ENCODE data around the gene UMAD1. TPM values are rescaled to one million over a fixed set of nuclear protein-coding genes. Genes with fewer than 3 reads are reported as not detected.
"Not testable (repeated sequence)": the region's sequence is repeated elsewhere in the genome, so short reads cannot be mapped to it uniquely, and the experiment has no call there.

UMAD1 gene
- total RNA-seq, 1 experiment from 2014 or later: 24.4 TPM

DNA sequence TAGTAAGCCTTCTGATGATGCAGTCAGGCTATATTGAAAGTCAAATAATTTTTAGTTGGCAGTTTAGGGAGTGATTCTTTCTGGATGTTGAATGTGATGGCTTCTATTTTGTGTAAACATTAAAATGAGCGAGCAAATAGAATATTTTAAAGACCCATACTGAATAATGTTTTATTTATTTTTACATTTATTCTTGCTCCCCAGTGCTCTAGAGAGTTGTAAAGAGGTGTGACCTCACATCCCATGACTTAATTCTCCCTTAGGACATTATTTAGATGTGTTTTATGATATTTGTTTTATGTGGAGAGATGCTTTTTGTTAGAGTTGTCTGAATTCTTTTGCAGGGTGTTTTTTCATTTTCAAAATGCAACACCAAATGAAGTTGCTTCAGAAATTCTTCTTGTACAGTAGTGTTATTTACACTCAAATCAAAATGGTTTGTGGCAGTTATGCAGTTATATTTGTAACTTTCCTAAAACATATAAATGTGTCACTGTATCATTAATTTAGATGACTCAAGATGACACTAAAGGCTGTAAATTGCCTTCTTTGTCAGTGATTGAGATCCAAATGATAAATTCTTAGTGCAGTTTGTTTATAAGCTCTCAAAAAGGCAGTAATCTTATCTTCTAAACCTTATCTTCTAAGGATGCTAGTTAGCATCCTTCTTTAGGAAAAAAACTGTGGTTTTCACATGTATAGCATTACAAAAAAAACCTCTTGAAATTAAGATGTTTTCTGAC lies 12.4 kb downstream of the UMAD1 start:
- no peak for DNase-seq (ENCODE audit: low read depth)

- peak; percentile 29 for DNase-seq (ENCODE audit: low read depth)
These were observed 13.1 kb downstream of the UMAD1 start for GRCh38 chr7:7653593-7654187.

DNA sequence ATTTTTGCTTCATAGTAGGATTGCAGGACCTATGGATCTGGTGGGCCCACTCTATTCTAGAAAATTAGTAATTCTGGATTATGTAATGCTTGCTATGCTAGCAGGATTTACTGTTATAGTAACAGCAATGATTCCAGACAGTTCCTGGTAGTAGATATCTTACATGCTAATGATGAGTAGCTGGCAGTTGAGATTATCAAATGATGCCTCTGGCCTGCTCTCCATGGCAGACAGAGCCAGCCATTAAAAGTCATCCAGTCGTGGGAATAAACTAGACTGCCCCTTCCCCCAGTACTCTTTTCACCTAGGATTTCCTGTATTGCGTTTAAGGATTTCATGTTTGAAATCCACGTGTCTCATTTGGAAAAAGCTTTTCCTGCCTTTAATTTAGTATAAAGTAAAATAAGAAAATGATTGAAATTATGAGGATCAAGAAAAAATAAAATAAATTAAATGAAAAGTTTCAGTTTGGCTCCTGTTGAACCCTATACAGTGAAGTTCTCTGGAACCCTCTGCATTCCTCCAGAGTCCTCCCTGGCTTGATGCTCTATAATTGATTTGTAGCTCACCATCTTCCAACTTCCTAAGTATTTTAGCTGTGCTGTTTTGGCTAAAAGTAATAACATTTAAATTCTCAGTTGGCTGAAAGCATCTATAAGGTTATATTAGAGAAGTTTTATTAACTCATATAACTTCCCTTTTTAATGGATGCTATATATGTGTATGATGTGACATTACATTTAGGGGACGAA lies 14.6 kb downstream of the UMAD1 start:
- DNase-seq (ENCODE audit: low read depth): no peak

DNA sequence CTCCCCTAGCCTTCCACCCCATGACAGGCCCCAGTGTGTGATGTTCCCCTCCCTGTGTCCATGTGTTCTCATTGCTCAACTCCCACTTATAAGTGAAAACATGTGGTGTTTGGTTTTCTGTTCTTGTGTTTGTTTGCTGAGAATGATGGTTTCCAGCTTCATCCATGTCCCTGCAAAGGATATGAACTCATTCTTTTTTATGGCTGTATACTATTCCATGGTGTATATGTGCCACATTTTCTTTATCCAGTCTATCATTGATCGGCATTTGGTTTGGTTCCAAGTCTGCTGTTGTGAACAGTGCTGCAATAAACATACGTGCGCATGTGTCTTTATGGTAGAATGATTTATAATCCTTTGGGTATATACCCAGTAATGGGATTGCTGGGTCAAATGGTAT lies 15.9 kb downstream of the UMAD1 start:
- DNase-seq (ENCODE audit: low read depth): not testable (repeated sequence)

DNA sequence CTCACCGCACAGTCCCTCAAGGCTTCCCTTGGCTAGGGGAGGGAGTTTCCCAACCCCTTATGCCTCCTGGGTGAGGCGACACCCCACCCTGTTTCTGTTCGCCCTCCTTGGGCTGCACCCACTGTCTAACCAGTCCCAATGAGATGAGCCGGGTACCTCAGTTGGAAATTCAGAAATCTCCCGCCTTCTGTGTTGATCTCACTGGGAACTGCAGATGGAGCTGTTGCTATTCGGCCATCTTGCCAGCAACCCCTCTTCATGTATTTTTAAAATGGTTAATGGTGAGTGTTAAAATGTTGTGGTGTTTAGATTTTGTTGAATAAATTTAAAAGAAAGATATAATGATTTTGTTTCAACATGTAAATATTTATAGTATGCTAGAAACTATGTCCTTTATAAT lies 22.0 kb downstream of the UMAD1 start:
- DNase-seq (ENCODE audit: low read depth): peak; percentile 8

GRCh38 chr7:7664291-7664690 lies 23.7 kb downstream of the UMAD1 start:
- no peak for DNase-seq (ENCODE audit: low read depth)

DNA sequence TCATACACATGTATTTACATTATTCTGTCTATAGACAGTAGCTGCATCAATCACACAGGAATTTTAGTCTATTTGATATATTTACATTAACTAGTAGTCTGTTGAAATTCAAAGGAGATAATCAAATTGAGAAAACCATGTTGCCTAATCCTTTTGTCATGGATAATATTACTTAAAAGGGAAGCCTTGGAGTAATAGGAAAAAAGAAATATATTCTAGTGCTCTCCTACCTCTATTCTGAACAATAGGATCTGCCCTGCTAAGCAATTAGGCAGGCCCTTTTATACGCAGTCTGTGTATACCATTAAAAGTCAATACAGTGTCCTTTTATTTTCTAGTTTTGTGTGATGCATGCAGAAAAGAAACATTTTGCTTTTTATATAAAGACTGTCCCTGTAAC lies 24.5 kb downstream of the UMAD1 start:
- DNase-seq (ENCODE audit: low read depth): no peak

DNA sequence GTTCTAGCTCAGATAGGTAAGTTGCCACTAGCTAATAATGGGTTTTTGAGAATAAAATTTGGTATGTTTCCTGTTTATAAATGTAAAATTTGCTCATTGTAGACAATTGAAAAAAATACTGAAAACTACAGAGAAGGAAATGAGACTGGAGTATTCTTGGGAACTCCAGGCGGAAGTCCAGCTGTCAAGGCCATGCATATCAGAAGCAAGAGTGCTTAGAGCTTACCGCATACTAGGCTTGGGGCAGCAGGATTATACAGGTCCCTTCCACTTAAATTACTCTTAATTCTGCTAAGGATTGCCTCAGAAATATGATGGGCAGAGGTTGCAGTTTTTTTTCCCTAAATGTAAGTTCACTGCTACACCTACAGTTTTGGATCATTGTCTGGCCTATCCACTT lies 26.6 kb downstream of the UMAD1 start:
- DNase-seq (ENCODE audit: low read depth): no peak

DNA sequence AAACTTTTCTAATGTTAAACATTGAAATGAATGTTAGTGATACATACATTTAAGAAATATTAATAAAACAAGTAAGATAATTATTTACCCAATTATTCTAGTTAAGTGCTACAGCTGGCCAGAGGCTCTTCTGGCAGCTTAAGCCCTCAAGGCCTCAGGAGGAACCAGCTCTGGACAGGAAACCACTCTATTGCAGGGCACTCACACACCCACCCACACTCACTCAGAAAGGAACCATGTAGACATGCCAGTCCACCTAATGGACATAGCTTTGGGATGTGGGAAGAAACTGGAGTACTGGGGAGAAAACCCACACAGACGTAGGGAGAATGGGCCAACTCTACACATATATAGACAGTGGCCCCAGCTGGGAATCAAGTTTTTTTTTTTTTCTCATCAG lies 28.2 kb downstream of the UMAD1 start:
- DNase-seq (ENCODE audit: low read depth): no peak

- no peak for DNase-seq (ENCODE audit: low read depth)
These were observed 29.9 kb downstream of the UMAD1 start for GRCh38 chr7:7670490-7670889.

DNA sequence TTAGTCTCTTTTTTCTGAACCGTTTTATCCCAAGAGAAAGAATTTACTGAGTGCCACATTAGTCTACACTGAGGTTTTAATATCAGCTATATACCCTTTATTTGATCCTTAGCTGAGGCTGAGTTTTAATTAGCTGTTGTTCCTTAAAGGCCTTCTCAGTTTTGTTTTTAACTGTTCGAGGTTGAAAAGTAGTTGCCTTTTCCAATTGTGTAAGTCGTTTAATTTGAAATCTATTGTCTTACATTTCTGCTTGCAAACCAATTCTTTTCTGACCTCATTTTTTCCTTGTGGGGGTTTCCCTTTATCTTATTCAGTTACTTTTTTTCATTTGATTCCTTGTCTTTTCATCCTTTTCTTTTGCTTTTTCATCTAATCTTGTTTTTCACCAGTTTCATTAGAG lies 30.8 kb downstream of the UMAD1 start:
- DNase-seq (ENCODE audit: low read depth): no peak

GRCh38 chr7:7672545-7673239 lies 32.1 kb downstream of the UMAD1 start:
- no peak for DNase-seq (ENCODE audit: low read depth)

- DNase-seq (ENCODE audit: low read depth): no peak
These were observed 32.6 kb downstream of the UMAD1 start for GRCh38 chr7:7673240-7673550.

DNA sequence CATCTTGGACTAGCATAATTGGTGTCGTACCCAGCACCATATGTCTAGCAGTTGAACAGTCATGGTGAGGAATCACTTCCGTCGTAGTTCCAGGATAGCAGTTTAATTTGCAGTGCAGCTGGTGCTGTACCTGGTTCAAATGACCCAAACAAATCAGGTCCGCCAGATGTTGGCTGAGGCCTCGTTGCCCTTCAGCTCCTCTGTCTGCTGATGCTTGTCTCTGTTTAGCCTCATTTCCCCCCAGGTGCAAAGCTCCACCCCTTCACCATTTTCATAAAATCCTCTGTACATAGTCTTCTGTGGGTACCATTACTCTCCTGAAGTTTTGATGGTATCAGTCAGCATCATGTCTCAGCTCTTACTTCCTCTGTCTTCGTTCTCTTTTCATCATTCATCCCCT lies 35.1 kb downstream of the UMAD1 start:
- no peak for DNase-seq (ENCODE audit: low read depth)

DNA sequence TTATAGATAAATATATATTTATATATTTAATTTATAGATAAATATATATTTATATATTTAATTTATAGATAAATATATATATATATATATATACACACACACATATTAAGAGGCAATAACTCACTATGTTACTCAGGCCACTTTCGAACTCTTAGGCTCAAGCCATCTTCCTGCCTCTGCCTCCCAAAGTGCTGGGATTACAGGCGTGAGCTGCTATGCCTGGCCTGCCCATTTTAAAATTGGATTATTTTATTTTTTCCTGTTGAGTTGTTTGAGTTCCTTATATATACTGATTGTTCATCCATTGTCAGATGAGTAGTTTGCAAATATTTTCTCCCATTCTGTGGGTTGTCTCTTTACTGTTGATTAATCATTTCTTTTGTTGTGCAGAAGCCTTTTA lies 39.1 kb downstream of the UMAD1 start:
- DNase-seq (ENCODE audit: low read depth): not testable (repeated sequence)

DNA sequence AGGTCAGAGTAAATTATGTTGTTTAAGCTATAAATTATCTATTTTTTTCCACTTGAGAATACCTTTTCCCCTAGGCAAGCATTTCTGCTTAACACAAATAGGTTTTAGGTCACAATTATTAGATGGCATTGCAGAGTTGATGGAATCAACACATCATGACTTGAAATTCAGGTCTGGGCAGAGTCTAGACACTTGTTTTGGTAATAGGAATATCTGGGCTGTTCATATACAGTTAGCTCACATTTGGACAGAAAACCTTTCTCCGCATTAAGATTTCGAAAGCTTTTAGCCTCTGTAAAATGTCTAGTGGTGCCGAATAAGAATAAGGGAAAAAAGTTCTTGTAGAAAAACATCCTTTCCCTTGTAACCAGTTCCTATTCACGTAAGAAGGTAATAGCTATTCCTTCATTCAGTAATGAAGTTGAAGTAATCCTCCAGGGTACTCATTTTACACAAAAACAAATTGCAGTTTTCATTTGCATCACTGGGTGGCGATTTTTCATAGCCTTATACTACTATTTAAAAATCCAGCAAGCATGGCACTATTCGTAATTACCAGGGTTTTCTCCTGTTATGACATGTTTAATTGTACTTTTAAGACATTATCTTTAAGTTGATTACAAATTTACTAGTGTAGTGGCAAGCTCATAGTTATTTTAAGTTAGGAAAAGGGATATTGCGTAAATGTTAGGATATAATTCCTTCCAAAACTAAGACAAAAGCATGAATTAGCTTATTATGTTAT lies 40.8 kb downstream of the UMAD1 start:
- DNase-seq (ENCODE audit: low read depth): peak; percentile 59

GRCh38 chr7:7681936-7682329 lies 41.4 kb downstream of the UMAD1 start:
- no peak for DNase-seq (ENCODE audit: low read depth)

DNA sequence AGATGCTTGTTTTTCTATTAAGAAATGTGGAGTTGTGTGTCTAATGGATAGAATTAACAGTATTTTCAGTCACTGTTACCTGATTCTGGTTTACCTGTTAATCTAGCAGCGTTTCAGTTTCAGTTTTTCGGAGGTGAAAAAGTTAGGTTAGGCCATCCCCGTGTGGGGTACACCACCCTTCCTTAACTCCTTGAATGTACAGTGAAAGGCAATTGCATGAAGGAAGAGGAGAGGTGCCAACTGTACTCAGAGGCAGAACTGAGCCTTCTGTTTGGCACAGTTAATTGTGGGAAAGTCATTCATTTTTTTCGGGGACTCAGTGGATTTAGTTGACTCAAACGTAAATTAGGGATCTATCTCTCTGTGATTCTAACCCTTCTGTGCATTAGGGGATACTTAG lies 42.3 kb downstream of the UMAD1 start:
- no peak for DNase-seq (ENCODE audit: low read depth)

DNA sequence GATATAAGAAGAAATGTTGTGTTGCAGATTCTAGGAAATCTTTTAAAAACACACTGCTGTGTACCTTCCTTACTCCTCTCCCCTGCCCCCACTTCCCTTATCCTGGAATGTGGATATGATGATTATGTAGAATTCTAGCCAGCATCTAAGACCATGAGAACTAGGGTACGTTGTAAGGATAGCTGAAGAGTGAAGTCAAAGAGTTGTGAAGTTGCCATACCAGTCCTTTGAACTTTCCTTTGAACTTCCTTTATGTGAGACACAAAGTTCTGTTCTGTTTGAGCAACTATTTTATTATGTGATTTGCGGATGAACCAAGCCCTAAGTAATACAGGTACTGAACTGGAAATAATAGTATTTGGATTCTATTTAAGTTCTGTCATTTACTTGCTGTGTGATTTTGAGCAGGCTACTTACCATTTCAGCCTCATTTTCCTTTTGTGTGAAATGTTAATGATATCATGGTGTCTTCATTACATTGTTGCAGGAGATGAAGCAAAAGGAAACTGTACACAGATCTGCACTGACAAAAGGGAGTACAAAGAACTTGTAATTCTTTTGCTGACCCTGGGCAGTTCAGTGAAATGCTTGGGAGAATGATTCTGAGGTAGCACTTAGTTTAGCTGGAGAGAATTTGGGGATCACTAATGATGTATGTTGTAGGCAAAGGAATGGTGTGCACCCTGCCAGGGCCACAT lies 46.4 kb downstream of the UMAD1 start:
- DNase-seq (ENCODE audit: low read depth): no peak

DNA sequence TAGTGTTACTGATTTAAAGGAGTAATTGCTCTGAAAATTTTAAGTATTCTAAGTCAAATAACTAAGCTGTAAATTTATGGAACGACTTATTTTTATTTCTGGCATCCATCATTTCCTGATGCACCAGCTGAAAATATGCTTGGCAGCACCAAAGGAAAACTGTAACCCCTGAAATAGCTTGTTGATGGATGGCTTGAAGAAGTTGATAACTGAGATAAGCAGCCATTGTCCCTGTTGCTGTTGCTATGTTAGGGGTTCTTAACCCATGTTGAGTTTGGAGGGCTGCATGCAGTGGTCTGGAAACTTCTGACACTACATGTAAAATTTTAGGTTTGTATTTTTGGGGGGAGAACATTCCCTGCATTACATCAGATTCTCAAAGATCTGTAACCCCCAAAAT lies 47.2 kb downstream of the UMAD1 start:
- DNase-seq (ENCODE audit: low read depth): no peak

DNA sequence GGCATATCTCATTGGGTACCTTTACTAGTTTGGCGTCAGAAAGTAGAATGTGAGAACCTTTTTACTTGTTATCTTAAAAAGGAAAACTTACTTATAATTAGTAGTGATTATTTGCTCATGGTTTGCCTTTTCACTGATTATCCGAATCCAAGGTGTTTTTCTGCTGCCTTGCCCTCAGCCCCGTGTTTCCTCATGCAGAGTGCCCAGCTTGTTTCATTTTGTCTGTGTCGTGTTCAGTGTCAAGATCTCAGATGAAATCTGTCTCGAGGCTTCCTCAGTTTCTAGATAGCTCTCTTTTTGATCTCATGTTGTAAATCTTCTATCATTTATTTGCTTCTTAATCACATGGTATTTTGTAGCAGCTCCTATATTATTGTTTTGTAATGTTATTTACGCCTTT lies 47.8 kb downstream of the UMAD1 start:
- DNase-seq (ENCODE audit: low read depth): no peak

All from RPMI7951 (cell line).